HUES48 (cell line): Measurements from ENCODE around the gene MAGI2.

Experiments used
- H3K27ac ChIP-seq: one replicate; pipeline ENCODE4 v1.7.0; 2013; ENCODE audit warnings: low read depth, low read length, inconsistent platforms
- H3K27me3 ChIP-seq: 2 replicates; pipeline ENCODE4 v1.6.1; 2013; ENCODE audit warnings: mild to moderate bottlenecking, low read length; ENCODE audit not compliant: control insufficient read depth, insufficient read depth
- H3K36me3 ChIP-seq: 2 replicates; pipeline ENCODE4 v1.6.1; 2013; ENCODE audit warnings: low read length; ENCODE audit not compliant: control insufficient read depth, insufficient read depth
- H3K4me1 ChIP-seq: 2 replicates; pipeline ENCODE4 v1.6.1; 2013; ENCODE audit warnings: mild to moderate bottlenecking, low read length; ENCODE audit not compliant: control insufficient read depth, insufficient read depth
- H3K4me3 ChIP-seq: 2 replicates; pipeline ENCODE4 v1.5.1; 2013; ENCODE audit warnings: mild to moderate bottlenecking, low read depth, low read length
- H3K9ac ChIP-seq: 2 replicates; pipeline ENCODE4 v1.6.1; 2013; ENCODE audit warnings: mild to moderate bottlenecking, low read depth, low read length, moderate library complexity
- H3K9me3 ChIP-seq: 2 replicates; pipeline ENCODE4 v1.6.1; 2013; ENCODE audit warnings: low read length; ENCODE audit not compliant: control insufficient read depth, insufficient read depth

MAGI2 gene

DNA sequence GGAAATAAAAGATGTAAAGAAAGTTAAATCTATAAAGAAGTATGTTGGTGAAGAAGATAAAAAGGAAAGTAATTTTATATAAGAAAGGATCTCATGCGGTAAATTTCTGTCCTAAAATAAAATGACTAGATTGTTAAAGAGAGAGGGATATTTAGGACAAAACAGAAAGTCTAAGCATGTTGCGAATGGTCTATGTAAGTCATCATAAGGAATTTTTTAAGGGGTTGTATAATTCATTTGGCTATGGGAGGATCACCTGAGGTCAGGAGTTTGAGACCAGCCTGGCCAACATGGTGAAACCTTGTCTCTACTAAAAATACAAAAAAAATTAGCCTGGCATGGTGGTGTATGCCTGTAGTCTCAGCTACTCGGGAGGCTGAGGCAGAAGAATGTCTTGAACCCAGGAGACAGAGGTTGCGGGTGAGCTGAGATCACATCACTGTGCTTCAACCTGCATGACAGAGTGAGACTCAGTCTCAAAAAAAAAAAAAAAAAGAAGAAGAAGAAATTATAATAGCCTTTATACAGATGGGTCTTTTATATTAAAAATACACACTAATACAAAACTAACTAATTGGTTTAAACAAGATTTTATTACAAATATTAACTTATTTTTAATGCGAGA is 294.3 kb downstream of the MAGI2 start:
- H3K27ac ChIP-seq = no peak overlapping the region
- no peaks in the 10 kb centered on the region for H3K27me3 ChIP-seq
- peaks cover 52% of the 10 kb centered on the region for H3K9me3 ChIP-seq
- H3K4me1 ChIP-seq = no peaks in the 10 kb centered on the region
- no peak overlapping the region for H3K4me3 ChIP-seq
- no peaks in the 10 kb centered on the region for H3K36me3 ChIP-seq
- no peak overlapping the region for H3K9ac ChIP-seq

DNA sequence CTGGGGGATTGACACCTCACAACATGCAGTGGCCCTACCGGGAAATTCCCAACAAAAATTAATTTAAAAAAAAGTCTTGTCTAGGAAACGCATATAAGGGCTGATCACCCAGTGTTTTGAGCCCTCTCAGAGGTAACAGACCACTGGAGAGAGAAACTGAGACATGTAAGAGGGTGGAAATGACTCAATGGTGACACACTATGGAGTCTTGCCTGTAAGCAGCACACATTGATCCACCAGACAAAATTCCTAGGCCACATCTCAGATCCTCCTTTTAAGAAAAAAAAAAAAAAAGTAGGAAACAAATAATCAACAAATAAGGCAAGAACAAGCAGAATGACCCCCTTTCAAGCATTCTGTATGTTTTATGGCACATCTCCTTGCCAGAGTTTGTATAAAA is 296.2 kb downstream of the MAGI2 start:
- Histone ChIP-seq H3K4me1 (no peaks in the 10 kb centered on the region), H3K27ac (no peak overlapping the region), H3K27me3 (no peaks in the 10 kb centered on the region), H3K4me3 (no peak overlapping the region), H3K9ac (no peak overlapping the region), H3K9me3 (peaks cover 51% of the 10 kb centered on the region), H3K36me3 (no peaks in the 10 kb centered on the region)

DNA sequence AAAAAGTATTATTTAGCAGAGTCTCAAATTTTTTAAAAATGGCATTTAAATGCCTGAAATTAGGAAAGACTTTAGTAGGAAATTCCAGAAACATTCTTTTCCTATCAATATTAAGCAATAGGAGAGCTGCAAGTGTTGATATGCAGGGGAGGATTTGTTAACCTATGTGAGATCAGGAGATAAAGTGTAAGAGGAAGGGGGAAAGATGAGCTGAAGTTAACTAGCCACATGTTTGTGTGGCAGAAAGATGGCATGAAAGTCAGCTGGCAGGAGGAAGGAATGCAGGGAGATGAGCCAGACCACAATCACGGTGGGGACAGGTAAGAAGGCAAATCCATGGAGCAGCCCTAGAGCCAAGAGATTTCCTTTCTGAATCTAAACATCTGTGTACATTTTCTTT is 303.6 kb downstream of the MAGI2 start:
- no peaks in the 10 kb centered on the region for H3K36me3 ChIP-seq
- H3K27me3 ChIP-seq = no peaks in the 10 kb centered on the region
- no peaks in the 10 kb centered on the region for H3K4me1 ChIP-seq
- H3K9me3 ChIP-seq = no peaks in the 10 kb centered on the region
- no peak overlapping the region for H3K9ac ChIP-seq
- H3K27ac ChIP-seq = no peak overlapping the region
- H3K4me3 ChIP-seq = no peak overlapping the region

DNA sequence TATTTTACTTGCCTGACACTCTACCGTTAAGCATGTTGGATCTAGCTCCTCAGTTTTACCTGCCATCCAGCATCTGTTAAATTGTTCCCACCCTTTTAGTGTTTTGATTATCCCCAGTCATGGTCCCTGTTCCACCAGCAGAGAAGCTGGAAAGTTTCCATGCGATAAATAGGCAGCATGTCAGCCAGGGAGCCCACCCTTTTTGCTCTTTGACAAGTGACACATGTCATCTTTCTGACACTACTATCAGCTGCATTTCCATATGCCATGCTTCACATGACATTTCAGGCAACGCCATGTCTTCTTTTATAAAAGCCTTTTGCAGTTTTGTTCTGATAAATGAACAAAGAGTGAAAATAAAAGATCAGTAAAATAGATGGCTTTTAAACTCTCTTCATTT is 310.8 kb downstream of the MAGI2 start:
- Histone ChIP-seq H3K9ac (no peak overlapping the region), H3K27ac (no peak overlapping the region), H3K36me3 (no peaks in the 10 kb centered on the region), H3K4me3 (no peak overlapping the region), H3K4me1 (no peaks in the 10 kb centered on the region), H3K9me3 (no peaks in the 10 kb centered on the region), H3K27me3 (no peaks in the 10 kb centered on the region)

DNA sequence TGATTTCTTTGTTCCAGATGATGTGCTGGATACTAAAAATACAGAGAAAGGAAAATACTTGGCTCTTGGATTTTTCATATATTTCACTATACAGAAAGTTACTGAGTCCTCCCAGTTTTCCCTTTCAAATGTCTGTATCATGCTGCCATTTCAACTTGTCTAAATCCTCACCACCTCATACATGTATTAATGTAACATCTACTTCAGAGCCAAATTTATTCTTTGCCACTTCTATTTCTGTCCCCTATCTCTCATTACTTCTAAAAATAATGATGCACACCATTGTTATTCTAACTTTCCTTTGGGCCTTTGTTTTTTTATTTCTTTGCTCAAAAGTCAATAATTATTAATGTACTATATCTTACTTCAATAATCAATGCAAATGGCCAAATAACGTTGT is 312.2 kb downstream of the MAGI2 start:
- Histone ChIP-seq H3K27ac (no peak overlapping the region), H3K27me3 (no peaks in the 10 kb centered on the region), H3K4me3 (no peak overlapping the region), H3K4me1 (no peaks in the 10 kb centered on the region), H3K36me3 (no peaks in the 10 kb centered on the region), H3K9me3 (no peaks in the 10 kb centered on the region), H3K9ac (no peak overlapping the region)

DNA sequence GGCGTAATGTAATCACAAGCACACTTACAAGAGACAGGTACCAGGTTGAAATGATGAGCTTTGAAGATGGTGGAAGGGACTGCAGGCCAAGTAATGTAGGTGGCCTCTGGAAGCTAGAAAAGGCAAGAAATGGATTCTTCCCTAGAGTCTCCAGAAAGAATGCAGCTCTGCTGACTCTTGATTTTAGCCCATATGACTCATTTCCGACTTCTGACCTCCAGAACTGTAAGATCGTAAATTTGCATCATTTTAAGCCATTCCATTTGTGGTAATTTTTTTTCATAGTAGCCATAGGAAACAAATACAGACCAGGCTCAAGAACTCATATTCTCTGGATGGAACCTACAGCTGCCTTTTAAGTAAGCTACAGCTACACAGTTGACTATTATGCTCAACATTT is 315.5 kb downstream of the MAGI2 start:
- H3K36me3 ChIP-seq = no peaks in the 10 kb centered on the region
- H3K4me1 ChIP-seq = no peaks in the 10 kb centered on the region
- H3K9ac ChIP-seq = no peak overlapping the region
- H3K4me3 ChIP-seq = no peak overlapping the region
- H3K27ac ChIP-seq = no peak overlapping the region
- no peaks in the 10 kb centered on the region for H3K9me3 ChIP-seq
- no peaks in the 10 kb centered on the region for H3K27me3 ChIP-seq

DNA sequence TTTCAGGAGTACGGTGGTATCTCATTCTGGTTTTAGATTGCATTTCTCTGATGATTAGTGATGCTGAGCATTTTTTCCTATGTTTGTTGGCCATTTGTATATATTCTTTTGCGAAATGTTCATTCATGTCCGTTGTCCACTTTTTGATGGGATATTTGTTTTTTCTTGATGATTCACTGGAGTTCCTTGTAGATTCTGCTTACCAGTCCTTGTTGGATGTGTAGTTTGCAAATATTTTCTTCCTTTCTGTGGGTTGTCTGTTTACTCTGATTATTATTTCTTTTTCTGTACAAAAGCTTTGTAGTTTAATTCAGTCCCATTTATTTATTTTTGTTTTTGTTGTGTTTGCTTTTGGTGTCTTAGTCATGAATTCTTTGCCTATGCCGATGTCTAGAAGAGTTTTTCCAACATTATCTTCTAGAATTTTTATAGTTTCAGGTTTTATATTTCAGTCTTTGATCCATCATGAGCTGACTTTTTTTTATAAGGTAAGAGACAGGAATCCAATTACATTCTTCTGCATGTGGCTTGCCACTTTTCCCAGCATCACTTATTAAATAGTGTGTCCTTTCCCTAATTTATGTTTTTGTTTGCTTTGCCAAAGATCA is 320.5 kb downstream of the MAGI2 start:
- no peak overlapping the region for H3K9ac ChIP-seq
- no peak overlapping the region for H3K4me3 ChIP-seq
- H3K36me3 ChIP-seq = no peaks in the 10 kb centered on the region
- H3K27me3 ChIP-seq = no peaks in the 10 kb centered on the region
- no peaks in the 10 kb centered on the region for H3K4me1 ChIP-seq
- H3K9me3 ChIP-seq = no peaks in the 10 kb centered on the region
- H3K27ac ChIP-seq = no peak overlapping the region

DNA sequence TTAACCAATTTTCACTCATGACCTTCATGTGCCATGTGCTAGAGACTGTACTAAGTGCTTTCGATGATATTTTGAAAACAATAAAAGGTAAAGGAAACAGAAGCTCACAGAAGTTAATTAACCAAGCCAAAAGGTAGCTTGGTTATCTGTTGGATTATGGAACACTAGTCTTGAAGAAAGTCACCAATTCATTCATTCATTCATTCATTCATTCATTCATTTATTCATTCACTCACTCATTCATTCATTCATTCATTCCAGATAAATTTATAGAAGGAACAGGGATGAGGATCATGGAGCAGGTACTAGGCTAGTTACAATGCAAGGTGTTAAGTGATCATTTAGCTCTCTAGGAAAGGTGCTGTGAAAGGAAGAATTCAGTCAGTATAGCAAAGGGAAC is 322.8 kb downstream of the MAGI2 start:
- Histone ChIP-seq H3K27me3 (no peaks in the 10 kb centered on the region), H3K27ac (no peak overlapping the region), H3K9ac (no peak overlapping the region), H3K4me3 (no peak overlapping the region), H3K4me1 (no peaks in the 10 kb centered on the region), H3K36me3 (no peaks in the 10 kb centered on the region), H3K9me3 (no peaks in the 10 kb centered on the region)

DNA sequence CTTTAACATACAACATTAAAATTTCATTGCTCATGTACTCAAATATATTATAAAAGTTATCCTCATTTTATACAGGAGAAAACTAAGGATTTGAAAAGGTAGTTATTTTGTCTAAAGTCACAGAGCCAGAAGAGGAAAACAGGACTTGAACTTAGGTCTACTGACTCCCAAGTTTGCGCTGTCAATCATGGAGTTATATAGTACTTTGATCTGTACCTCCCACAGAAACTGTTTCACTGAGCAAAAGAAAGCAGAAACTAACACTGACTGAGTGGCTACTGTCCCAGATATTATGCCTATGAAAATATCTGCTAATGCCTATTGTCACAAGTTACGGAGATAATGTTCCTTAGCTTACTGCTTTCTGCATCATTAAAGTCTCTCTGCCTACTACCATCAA is 329.1 kb downstream of the MAGI2 start:
- Histone ChIP-seq H3K9ac (no peak overlapping the region), H3K4me1 (no peaks in the 10 kb centered on the region), H3K27ac (no peak overlapping the region), H3K27me3 (no peaks in the 10 kb centered on the region), H3K36me3 (no peaks in the 10 kb centered on the region), H3K9me3 (no peaks in the 10 kb centered on the region), H3K4me3 (no peak overlapping the region)

DNA sequence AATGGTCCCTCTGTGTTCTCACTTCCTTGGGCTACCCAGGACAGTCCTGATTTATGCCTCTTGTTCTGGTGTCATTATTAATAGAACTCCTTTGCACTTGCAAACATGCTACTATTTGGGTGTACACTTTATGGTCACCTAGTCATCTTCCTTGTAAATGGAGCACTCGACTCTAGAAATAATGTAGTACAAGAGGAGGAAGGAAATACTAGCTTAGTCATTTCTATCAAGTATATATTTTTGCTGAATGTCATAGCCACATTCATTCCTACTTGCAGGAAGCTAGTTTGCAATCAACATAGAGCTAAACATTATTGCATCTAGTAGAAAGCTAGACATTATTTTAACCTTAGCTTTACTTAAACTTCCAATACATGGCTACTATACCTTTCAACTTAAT is 335.3 kb downstream of the MAGI2 start:
- H3K9ac ChIP-seq = no peak overlapping the region
- H3K4me3 ChIP-seq = no peak overlapping the region
- H3K27me3 ChIP-seq = no peaks in the 10 kb centered on the region
- no peak overlapping the region for H3K27ac ChIP-seq
- no peaks in the 10 kb centered on the region for H3K36me3 ChIP-seq
- no peaks in the 10 kb centered on the region for H3K9me3 ChIP-seq
- no peaks in the 10 kb centered on the region for H3K4me1 ChIP-seq

DNA sequence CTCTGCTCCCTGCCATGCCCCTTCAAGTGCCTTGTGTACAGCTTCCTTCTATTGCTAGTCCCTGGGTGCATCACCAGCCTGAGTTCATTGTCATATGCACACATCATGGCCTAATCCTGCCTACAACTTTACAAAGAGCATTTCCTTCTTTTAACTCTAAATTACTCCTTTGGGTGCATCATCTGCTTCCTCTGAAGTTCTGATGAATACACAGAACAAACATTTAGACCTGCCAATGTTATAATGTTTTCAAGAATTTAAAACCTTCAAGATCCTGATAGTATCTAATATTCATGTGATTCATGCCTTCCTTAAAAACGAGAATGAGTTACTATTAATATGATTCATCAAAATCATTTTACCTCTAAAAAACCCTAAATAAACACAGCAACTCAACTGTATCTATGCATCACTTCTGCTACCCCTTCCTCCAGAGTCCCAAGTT is 357.1 kb downstream of the MAGI2 start:
- Histone ChIP-seq H3K9ac (no peak overlapping the region), H3K36me3 (no peaks in the 10 kb centered on the region), H3K4me3 (no peak overlapping the region), H3K27ac (no peak overlapping the region), H3K27me3 (no peaks in the 10 kb centered on the region), H3K9me3 (no peaks in the 10 kb centered on the region; the same call in 1 of the 2 replicates), H3K4me1 (no peaks in the 10 kb centered on the region)
